NCI-H69 (cell line): ENCODE results near the gene ESRRG.
A peak's percentile ranks its signal among the peaks of the same experiment; 100 is the strongest.
"Not testable (repeated sequence)": the region's sequence is repeated elsewhere in the genome, so short reads cannot be mapped to it uniquely, and the experiment has no call there.

Experiments used
- DNase-seq: peaks from one replicate; lab custom pipeline; 2025; lab: John Stamatoyannopoulos, UW

ESRRG gene

GRCh38 chr1:216566641-216567205, 156.5 kb downstream of the ESRRG start:
- DNase-seq: peak; percentile 64

- no peak for DNase-seq
Observed at GRCh38 chr1:216563087-216563486, 160.1 kb downstream of the ESRRG start.

- DNase-seq: peak; percentile 7
Observed at GRCh38 chr1:216562383-216562782, 160.8 kb downstream of the ESRRG start.

GRCh38 chr1:216560527-216560926, 162.7 kb downstream of the ESRRG start:
- no peak for DNase-seq

- no peak for DNase-seq
Observed at GRCh38 chr1:216559359-216559758, 163.9 kb downstream of the ESRRG start.

GRCh38 chr1:216555653-216556052, 167.6 kb downstream of the ESRRG start:
- DNase-seq: no peak

GRCh38 chr1:216554934-216555333, 168.3 kb downstream of the ESRRG start:
- DNase-seq: no peak

GRCh38 chr1:216553766-216554165, 169.5 kb downstream of the ESRRG start:
- no peak for DNase-seq

GRCh38 chr1:216553040-216553439, 170.2 kb downstream of the ESRRG start:
- peak; percentile 55 for DNase-seq

- no peak for DNase-seq
Observed at GRCh38 chr1:216549796-216550195, 173.4 kb downstream of the ESRRG start.

GRCh38 chr1:216542741-216543140, 180.5 kb downstream of the ESRRG start:
- DNase-seq: peak; percentile 42

- no peak for DNase-seq
Observed at GRCh38 chr1:216542263-216542662, 181.0 kb downstream of the ESRRG start.

- DNase-seq: no peak
Observed at GRCh38 chr1:216535751-216536150, 187.5 kb downstream of the ESRRG start.

- DNase-seq: peak; percentile 29
Observed at GRCh38 chr1:216535059-216535458, 188.2 kb downstream of the ESRRG start.

- DNase-seq: peak; percentile 97
Observed at GRCh38 chr1:216533776-216534175, 189.5 kb downstream of the ESRRG start.

- DNase-seq: peak; percentile 97
Observed at GRCh38 chr1:216532251-216532798, 190.9 kb downstream of the ESRRG start.

- peak; percentile 95 for DNase-seq
Observed at GRCh38 chr1:216531263-216532239, 191.7 kb downstream of the ESRRG start.

- not testable (repeated sequence) for DNase-seq
Observed at GRCh38 chr1:216529851-216530250, 193.4 kb downstream of the ESRRG start.

GRCh38 chr1:216528816-216529215, 194.4 kb downstream of the ESRRG start:
- DNase-seq: peak; percentile 81

GRCh38 chr1:216523449-216524190, 199.6 kb downstream of the ESRRG start:
- peak; percentile 75 for DNase-seq

GRCh38 chr1:216523043-216523442, 200.2 kb downstream of the ESRRG start:
- DNase-seq: no peak

GRCh38 chr1:216521477-216521876, 201.8 kb downstream of the ESRRG start:
- peak; percentile 27 for DNase-seq
